Measurements from ENCODE around the gene BTBD1. TPM values are rescaled to one million over a fixed set of nuclear protein-coding genes. Genes with fewer than 3 reads are reported as not detected.

The BTBD1 gene
- total RNA-seq, 2 donors from 2014 or later: 35.9 to 37.0 TPM

DNA sequence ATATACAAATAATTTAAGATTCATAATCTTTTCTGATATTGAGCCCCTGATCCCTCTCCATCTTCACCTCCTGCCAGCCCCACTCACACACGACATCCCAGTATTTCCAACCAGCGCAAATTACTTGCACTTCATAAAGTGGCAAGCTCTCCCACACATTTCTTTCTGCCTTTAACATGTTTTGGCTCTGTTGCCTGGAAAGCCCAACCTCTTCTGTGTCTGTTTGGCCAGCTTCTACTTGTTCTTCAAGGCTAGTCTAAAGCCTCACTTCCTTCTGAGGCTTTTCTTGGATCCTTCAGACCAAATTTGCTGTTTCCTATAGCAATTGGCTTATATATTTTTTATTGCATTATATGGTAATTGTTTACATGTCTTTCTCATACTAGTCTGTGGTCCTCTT is 35.3 kb upstream of the BTBD1 start:
- Histone ChIP-seq H3K9me3 (ENCODE audit: control insufficient read depth, low read length) (no peaks in the 10 kb centered on the region), H3K27ac (ENCODE audit: low read depth, low read length) (no peak overlapping the region), H3K9ac (ENCODE audit: extremely low read depth, low read length, poor library complexity, severe bottlenecking) (no peak overlapping the region), H3K27me3 (ENCODE audit: control insufficient read depth, insufficient read depth, low read length, poor library complexity, severe bottlenecking) (peaks cover 7% of the 10 kb centered on the region), H3K4me1 (ENCODE audit: control insufficient read depth, insufficient read depth, low read length) (no peaks in the 10 kb centered on the region), H3K36me3 (ENCODE audit: control insufficient read depth, insufficient read depth, low read length) (no peaks in the 10 kb centered on the region), H3K4me3 (ENCODE audit: low read length) (no peak overlapping the region)
- 81 to 92% methylated on average over 2 of the region's 2 CpGs for WGBS, 2 experiments (ENCODE audit: insufficient coverage in 1 of 2, insufficient read length in 1 of 2)
- no peak overlapping the region for H3K27ac Mint-ChIP-seq
- DNase-seq: no peak
- H3K9me3 Mint-ChIP-seq: no peaks in the 10 kb centered on the region
- peaks cover 57% of the 10 kb centered on the region for H3K27me3 Mint-ChIP-seq (ENCODE audit: insufficient read depth)
- H3K36me3 Mint-ChIP-seq (ENCODE audit: low read depth): no peaks in the 10 kb centered on the region
- H3K4me1 Mint-ChIP-seq: peaks cover 3% of the 10 kb centered on the region
- TF ChIP-seq, protein P1, sequence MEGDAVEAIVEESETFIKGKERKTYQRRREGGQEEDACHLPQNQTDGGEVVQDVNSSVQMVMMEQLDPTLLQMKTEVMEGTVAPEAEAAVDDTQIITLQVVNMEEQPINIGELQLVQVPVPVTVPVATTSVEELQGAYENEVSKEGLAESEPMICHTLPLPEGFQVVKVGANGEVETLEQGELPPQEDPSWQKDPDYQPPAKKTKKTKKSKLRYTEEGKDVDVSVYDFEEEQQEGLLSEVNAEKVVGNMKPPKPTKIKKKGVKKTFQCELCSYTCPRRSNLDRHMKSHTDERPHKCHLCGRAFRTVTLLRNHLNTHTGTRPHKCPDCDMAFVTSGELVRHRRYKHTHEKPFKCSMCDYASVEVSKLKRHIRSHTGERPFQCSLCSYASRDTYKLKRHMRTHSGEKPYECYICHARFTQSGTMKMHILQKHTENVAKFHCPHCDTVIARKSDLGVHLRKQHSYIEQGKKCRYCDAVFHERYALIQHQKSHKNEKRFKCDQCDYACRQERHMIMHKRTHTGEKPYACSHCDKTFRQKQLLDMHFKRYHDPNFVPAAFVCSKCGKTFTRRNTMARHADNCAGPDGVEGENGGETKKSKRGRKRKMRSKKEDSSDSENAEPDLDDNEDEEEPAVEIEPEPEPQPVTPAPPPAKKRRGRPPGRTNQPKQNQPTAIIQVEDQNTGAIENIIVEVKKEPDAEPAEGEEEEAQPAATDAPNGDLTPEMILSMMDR (conservative IDR thresholded peaks at IDR 0.05): no peak
- H3K4me3 Mint-ChIP-seq: no peak overlapping the region

DNA sequence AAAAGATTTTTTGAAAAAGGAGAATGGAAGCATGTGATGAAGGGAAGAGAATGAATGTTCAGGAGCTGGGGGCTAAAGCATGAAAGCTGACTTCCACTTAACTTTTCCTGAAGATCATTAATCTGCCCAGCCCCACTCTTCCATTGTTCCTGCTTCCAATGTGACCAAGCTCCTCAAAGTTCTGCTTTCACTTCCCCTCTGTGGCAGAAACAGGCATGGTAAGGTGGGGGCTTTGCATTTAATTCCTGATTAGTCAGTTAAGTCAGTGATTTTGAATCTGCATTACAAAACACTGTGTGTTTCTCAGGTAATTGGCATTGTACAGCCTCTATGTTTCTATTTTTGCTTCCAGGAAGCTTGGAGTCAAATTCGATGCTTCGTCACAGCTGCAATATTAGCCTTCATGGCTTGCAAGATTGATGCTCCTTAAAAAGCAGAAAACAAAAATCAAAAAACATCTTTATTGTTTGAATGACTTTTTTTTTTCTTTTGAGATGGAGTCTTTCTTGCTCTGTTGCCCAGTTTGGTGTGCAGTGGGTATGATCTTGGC is 33.1 kb upstream of the BTBD1 start:
- H3K9me3 ChIP-seq (ENCODE audit: control insufficient read depth, low read length): no peaks in the 10 kb centered on the region
- H3K9ac ChIP-seq (ENCODE audit: extremely low read depth, low read length, poor library complexity, severe bottlenecking): no peak overlapping the region
- peaks cover 4% of the 10 kb centered on the region for H3K27me3 ChIP-seq (ENCODE audit: control insufficient read depth, insufficient read depth, low read length, poor library complexity, severe bottlenecking)
- Mint-ChIP-seq H3K9me3 (no peaks in the 10 kb centered on the region), H3K4me3 (no peak overlapping the region), H3K36me3 (ENCODE audit: low read depth) (no peaks in the 10 kb centered on the region), H3K4me1 (no peaks in the 10 kb centered on the region), H3K27me3 (ENCODE audit: insufficient read depth) (peaks cover 52% of the 10 kb centered on the region), H3K27ac (no peak overlapping the region)
- TF ChIP-seq, protein P1 (conservative IDR thresholded peaks at IDR 0.05): no peak
- 83 to 94% methylated on average over 2 of the region's 2 CpGs for WGBS, 2 experiments (ENCODE audit: insufficient coverage in 1 of 2, insufficient read length in 1 of 2)
- no peak for DNase-seq
- no peak overlapping the region for H3K27ac ChIP-seq (ENCODE audit: low read depth, low read length)
- H3K36me3 ChIP-seq (ENCODE audit: control insufficient read depth, insufficient read depth, low read length): no peaks in the 10 kb centered on the region
- no peaks in the 10 kb centered on the region for H3K4me1 ChIP-seq (ENCODE audit: control insufficient read depth, insufficient read depth, low read length)
- no peak overlapping the region for H3K4me3 ChIP-seq (ENCODE audit: low read length)

DNA sequence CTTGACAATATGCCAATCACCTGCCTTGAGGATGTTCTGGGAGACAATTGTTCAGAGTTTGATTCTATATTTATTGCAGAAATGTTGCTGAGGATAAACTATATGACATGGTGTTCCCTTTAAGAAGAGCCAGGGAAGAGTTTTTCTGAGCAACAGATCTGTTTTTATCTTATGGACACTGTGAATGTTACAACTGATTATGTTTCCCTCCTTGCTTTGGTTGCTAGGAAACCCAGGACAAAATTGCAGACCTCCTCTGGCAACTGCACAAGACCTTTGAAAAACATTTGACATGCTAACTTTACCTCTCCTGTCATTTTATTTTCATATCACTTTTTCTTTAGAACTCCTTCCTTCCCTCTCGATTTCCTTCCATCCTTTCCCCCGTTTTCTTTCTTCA is 32.2 kb upstream of the BTBD1 start:
- Histone ChIP-seq H3K9ac (ENCODE audit: extremely low read depth, low read length, poor library complexity, severe bottlenecking) (no peak overlapping the region), H3K9me3 (ENCODE audit: control insufficient read depth, low read length) (no peaks in the 10 kb centered on the region), H3K36me3 (ENCODE audit: control insufficient read depth, insufficient read depth, low read length) (no peaks in the 10 kb centered on the region), H3K27ac (ENCODE audit: low read depth, low read length) (no peak overlapping the region), H3K4me1 (ENCODE audit: control insufficient read depth, insufficient read depth, low read length) (peaks cover 3% of the 10 kb centered on the region), H3K4me3 (ENCODE audit: low read length) (no peak overlapping the region), H3K27me3 (ENCODE audit: control insufficient read depth, insufficient read depth, low read length, poor library complexity, severe bottlenecking) (peaks cover 4% of the 10 kb centered on the region)
- TF ChIP-seq, protein P1 (conservative IDR thresholded peaks at IDR 0.05): no peak
- Mint-ChIP-seq H3K9me3 (no peaks in the 10 kb centered on the region), H3K27ac (no peak overlapping the region), H3K4me1 (peaks cover 4% of the 10 kb centered on the region), H3K27me3 (ENCODE audit: insufficient read depth) (peaks cover 50% of the 10 kb centered on the region), H3K4me3 (no peak overlapping the region), H3K36me3 (ENCODE audit: low read depth) (no peaks in the 10 kb centered on the region)
- DNase-seq: no peak
- WGBS, 2 experiments (ENCODE audit: insufficient coverage in 1 of 2, insufficient read length in 1 of 2): 88 to 96% methylated on average over 2 of the region's 2 CpGs

Measured in endodermal cell (in vitro differentiated cells).